Fibroblast of pulmonary artery (primary cell): ENCODE results near the gene STEAP3.

Source experiments
- DNase-seq: peaks from one replicate; pipeline ENCODE4 v3.0.0-alpha.2; 2010; ENCODE audit warnings: low read depth
- H3K4me3 ChIP-seq: replicated peaks from 2 replicates; pipeline ENCODE4 v1.5.1; 2011; ENCODE audit warnings: low read depth, mild to moderate bottlenecking, control low read depth, low read length, moderate library complexity
- TF ChIP-seq, protein P1 (sequence below): IDR thresholded peaks from 2 replicates; pipeline ENCODE4 v1.5.1; 2011; ENCODE audit warnings: mild to moderate bottlenecking, control low read depth, low read length, inconsistent platforms; ENCODE audit errors: missing control alignments

The STEAP3 gene

DNA sequence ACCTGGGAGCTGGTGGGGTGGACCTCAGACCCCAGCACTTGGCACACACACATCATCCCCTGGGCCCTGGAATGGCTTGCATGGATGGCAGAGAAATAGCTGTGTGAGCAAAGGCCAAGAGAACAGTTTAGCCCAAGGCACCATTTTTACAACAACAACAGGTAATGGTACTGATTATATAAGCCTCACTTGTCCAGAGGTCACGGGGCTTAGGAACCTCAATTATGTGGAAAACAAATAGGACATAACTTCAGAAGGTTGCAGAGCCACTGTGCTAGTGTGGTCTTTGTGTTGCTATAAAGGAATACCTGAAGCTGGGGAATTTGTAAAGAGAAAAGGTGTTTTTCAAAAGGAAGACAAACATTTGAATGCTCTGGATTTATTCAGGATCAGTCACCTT lies 13.2 kb downstream of the STEAP3 start:
- no peak for DNase-seq
- TF ChIP-seq, protein P1, sequence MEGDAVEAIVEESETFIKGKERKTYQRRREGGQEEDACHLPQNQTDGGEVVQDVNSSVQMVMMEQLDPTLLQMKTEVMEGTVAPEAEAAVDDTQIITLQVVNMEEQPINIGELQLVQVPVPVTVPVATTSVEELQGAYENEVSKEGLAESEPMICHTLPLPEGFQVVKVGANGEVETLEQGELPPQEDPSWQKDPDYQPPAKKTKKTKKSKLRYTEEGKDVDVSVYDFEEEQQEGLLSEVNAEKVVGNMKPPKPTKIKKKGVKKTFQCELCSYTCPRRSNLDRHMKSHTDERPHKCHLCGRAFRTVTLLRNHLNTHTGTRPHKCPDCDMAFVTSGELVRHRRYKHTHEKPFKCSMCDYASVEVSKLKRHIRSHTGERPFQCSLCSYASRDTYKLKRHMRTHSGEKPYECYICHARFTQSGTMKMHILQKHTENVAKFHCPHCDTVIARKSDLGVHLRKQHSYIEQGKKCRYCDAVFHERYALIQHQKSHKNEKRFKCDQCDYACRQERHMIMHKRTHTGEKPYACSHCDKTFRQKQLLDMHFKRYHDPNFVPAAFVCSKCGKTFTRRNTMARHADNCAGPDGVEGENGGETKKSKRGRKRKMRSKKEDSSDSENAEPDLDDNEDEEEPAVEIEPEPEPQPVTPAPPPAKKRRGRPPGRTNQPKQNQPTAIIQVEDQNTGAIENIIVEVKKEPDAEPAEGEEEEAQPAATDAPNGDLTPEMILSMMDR: no peak
- no peak overlapping the region for H3K4me3 ChIP-seq

DNA sequence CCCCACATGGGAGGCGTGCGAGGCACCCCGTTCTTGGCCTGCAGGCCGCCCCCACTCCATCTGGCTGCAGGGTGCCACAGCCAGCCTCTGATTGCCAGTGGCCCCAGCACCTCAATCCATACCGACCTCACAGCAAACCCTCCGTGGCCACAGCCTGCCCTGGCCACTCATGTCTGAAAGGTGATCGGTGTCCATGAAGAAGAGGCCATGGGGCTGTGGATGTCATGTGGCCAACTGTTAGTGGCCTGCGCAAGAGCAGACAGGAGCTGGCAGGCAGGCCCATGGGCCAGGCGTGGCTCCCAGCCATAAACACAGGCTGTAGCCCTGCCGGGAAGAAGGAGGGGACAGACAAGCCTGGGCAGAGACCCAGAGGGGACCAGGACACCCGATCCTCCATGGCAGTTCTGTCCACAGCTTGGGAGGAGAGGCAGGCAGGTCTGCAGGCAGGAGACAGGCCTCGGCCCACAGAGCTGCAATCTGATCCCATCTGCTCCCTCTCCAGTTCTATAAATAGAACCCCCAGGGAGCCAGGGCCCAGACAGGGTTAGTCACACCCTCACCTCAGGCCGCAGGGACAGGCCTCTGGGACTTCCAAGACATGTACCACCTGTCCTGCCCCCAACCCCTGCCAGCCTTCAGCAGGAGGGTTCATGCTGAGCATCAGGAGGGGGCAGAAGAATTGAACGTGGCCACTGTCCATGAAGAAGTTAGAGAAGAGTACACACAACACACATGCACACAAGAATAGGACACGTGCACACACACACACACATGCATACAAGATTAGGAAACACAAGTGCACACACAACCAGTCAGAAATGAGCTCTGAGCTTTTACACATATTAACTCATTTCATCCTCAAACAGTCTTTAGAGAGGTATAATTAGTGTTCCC lies 16.9 kb downstream of the STEAP3 start:
- peak; percentile 48 for DNase-seq
- TF ChIP-seq, protein P1: no peak
- H3K4me3 ChIP-seq: no peak overlapping the region

DNA sequence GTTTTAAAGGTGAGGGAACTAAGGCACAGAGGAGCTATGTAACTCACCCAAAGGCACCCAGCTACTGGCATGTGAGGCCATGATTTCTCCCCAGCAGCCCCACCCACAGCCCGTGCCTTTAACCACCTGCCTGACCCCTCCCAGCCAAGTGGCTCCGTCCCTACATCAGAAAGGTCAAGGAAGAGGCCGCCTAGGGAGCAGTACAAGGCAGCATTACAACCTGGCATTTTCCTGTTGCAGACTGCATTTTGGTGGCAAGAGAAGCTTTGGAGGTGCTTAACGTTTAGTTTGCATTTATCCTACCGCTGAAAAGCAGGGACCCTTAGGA lies 17.5 kb downstream of the STEAP3 start:
- no peak for DNase-seq
- H3K4me3 ChIP-seq: no peak overlapping the region
- TF ChIP-seq, protein P1: no peak

DNA sequence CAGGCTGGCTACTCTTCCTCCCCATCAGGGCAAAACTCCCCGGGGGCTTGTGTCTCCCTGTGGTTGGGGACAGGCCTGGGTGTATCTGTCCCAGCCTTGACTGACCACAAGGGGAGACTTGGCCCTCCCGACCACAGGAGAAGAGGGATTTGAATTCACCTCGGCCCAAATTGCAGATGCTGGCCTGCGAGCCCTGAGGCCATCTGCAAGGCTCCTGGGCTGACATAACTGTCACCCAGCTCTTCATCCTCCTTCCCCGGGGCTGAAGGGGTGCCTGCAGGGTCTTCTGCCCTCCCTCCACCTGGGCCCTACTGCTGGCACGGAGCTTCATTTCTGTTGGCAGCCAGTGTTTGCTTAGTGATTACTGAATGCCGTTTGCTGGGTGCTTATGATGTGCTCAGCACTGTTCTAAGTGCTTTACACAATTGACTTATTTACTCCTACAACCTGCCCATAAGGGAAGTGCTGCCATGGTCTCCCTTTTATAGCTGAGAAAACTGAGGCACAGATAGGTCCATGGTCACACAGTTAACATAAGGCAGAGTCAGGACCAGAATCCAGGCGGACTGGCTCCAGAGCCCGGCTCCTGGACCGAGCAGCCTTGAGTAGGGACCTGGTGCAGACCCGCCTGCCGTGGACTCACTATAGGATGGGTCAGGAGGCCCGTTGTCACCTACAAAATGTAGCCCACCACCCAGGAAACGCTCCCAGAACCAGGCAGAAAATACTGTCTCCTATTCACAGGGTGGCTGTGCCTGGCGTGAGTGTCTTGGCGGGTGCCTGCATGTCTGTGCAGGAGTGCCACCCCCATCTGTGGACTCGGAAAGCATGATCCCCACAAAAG lies 18.9 kb downstream of the STEAP3 start:
- H3K4me3 ChIP-seq: no peak overlapping the region
- DNase-seq: no peak
- TF ChIP-seq, protein P1: no peak

DNA sequence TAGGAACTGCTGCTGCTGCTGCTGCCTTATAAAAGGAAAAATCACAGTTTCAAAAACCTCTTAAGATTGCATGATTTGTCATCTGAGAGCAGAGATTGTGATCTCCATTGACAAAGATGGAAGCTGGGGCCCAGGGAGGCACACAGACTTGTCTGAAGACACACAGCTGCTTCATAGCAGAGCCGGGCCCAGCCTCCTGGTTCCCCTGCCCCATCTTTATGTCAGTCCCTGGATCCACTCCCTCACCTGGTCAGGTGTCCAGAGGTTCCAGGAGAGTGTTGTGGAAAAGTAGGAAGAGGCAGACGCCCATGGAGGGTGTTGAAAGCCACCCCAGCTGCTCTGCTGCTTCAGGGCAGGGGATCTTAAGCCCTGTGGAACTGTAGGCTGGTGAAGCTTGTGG lies 20.0 kb downstream of the STEAP3 start:
- no peak overlapping the region for H3K4me3 ChIP-seq
- TF ChIP-seq, protein P1: no peak
- no peak for DNase-seq

DNA sequence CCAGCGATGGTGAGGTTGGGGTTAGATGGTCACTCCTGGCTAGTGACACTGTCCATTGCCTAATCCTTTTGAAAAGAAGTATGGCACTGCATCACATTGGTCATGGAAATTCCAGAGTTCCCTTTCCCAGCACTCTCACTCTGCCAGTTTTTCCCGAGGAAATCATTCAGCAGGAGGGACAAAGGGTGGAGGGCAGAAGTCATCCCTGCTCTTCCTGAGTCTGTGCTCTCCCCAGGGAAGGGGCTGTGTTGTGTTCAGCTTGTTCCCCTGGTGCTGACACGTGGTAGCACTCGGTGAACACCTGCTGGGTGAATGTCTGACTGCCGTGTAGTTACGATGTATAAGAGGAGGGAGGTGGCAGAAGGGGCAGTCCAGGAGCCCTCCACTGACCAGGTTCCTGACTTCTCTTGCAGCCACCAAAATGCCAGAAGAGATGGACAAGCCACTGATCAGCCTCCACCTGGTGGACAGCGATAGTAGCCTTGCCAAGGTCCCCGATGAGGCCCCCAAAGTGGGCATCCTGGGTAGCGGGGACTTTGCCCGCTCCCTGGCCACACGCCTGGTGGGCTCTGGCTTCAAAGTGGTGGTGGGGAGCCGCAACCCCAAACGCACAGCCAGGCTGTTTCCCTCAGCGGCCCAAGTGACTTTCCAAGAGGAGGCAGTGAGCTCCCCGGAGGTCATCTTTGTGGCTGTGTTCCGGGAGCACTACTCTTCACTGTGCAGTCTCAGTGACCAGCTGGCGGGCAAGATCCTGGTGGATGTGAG lies 21.6 kb downstream of the STEAP3 start:
- H3K4me3 ChIP-seq: no peak overlapping the region
- DNase-seq: no peak
- TF ChIP-seq, protein P1: no peak
